ENCODE results near the gene POLR2C. TPM values are rescaled to one million over a fixed set of nuclear protein-coding genes. Genes with fewer than 3 reads are reported as not detected.

POLR2C gene
- total RNA-seq, 2 experiments from 2014 or later: 52.3 to 101 TPM

DNA sequence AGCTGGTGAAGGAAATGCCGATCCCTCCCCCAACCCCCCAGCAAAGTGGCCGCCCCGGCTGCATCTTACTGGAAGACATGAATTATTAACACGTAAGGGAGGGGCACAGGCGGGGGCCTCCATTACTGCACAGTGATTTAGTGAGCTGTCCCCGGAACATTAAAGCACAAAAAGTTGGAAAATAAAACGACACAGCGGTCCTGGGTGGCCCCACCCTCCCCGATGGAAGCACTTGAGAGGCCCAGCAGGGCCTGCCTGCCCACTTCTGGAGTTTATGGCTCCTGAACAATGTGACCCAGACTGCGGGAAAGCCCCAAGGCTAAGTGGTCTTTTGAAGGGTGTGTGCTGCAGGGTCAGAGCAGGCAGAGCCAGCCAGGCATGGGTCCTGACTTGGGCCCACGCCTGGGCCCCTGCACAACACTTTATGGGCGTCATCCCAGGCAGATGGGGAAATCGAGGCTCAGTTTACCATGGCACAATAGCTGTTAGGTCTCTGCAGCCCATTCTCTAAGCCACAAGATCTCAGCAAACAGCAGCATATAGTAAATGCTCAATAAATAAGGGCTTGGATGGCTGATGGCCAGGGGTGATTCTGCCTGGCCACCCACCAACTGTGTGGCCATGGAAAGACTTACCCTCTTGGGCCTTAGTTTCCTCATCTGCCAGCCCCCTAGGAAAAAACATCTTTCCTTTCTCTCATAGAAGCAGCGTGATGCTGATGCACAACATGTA is 51.1 kb downstream of the POLR2C start:
- ChIA-PET POLR2A (interaction anchor here (0.5 to 1.2 kb wide), 2 partner anchors 9 to 51 kb away, joined by 3 to 6 read pairs; partner anchors contain the start of gene POLR2C), CTCF (ENCODE audit: unreplicated experiment) (interaction anchor here (0.6 to 1.2 kb wide), 2 partner anchors 13 to 94 kb away, joined by 3 read pairs; no protein-coding TSS in a partner anchor)
- no peak overlapping the region for H3K4me3 ChIP-seq (ENCODE audit: low read depth, low read length, poor library complexity, severe bottlenecking)
- H3K36me3 ChIP-seq (ENCODE audit: insufficient read depth, low read length): no peaks in the 10 kb centered on the region
- no peak overlapping the region for H3K4me2 ChIP-seq (ENCODE audit: low read length)
- no peaks in the 10 kb centered on the region for H3K79me2 ChIP-seq (ENCODE audit: insufficient read depth, low read depth, low read length)
- TF ChIP-seq, protein P1, sequence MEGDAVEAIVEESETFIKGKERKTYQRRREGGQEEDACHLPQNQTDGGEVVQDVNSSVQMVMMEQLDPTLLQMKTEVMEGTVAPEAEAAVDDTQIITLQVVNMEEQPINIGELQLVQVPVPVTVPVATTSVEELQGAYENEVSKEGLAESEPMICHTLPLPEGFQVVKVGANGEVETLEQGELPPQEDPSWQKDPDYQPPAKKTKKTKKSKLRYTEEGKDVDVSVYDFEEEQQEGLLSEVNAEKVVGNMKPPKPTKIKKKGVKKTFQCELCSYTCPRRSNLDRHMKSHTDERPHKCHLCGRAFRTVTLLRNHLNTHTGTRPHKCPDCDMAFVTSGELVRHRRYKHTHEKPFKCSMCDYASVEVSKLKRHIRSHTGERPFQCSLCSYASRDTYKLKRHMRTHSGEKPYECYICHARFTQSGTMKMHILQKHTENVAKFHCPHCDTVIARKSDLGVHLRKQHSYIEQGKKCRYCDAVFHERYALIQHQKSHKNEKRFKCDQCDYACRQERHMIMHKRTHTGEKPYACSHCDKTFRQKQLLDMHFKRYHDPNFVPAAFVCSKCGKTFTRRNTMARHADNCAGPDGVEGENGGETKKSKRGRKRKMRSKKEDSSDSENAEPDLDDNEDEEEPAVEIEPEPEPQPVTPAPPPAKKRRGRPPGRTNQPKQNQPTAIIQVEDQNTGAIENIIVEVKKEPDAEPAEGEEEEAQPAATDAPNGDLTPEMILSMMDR (conservative IDR thresholded peaks at IDR 0.05; ENCODE audit: low read length): no peak
- TF ChIP-seq EZH2phosphoT487 (IDR thresholded peaks at IDR 0.05; ENCODE audit: borderline replicate concordance, low read depth, low read length): no peak
- H4K20me1 ChIP-seq (ENCODE audit: insufficient read depth, low read length): no peaks in the 10 kb centered on the region
- no peak for DNase-seq (ENCODE audit: low spot score)
- H3K27ac ChIP-seq (ENCODE audit: low read depth, low read length, poor library complexity, severe bottlenecking): no peak overlapping the region
- no peaks in the 10 kb centered on the region for H3K9me2 ChIP-seq (ENCODE audit: insufficient read depth, low read length)
- no peak overlapping the region for H2AFZ ChIP-seq (ENCODE audit: low read length)
- intact Hi-C loops (cut with micrococcal nuclease; ENCODE audit: unreplicated experiment): no loop called here
- no peaks in the 10 kb centered on the region for H3K4me1 ChIP-seq (ENCODE audit: insufficient read depth, low read length, poor library complexity, severe bottlenecking)
- no TSS peak for BruUV-seq (replicated peaks)
- no peaks in the 10 kb centered on the region for H3K9me3 ChIP-seq (ENCODE audit: low read length)

DNA sequence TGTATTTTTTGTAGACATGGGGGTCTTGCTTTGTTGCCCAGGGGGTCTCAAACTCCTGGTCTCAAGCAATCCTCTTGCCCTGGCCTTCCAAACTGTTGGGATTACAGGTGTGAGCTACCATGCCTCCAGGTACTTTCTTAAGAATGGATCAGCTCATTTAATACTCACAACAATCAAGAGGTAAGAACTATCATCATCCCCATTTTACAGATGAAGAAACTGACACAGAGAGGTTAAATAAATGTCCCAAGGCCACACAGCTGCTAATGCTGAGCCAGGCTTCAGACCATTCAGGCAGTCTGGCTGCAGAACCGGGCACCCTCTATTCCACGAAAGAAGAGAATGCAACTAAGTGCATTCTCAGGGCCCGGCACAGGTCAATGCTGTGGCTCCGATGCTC is 51.9 kb downstream of the POLR2C start:
- no peak for TF ChIP-seq EZH2phosphoT487 (IDR thresholded peaks at IDR 0.05; ENCODE audit: borderline replicate concordance, low read depth, low read length)
- TF ChIP-seq, protein P1 (conservative IDR thresholded peaks at IDR 0.05; ENCODE audit: low read length): no peak
- Histone ChIP-seq H2AFZ (ENCODE audit: low read length) (no peak overlapping the region), H3K9me3 (ENCODE audit: low read length) (no peaks in the 10 kb centered on the region), H4K20me1 (ENCODE audit: insufficient read depth, low read length) (no peaks in the 10 kb centered on the region), H3K4me2 (ENCODE audit: low read length) (no peak overlapping the region), H3K9me2 (ENCODE audit: insufficient read depth, low read length) (no peaks in the 10 kb centered on the region), H3K27ac (ENCODE audit: low read depth, low read length, poor library complexity, severe bottlenecking) (no peak overlapping the region), H3K79me2 (ENCODE audit: insufficient read depth, low read depth, low read length) (no peaks in the 10 kb centered on the region), H3K4me3 (ENCODE audit: low read depth, low read length, poor library complexity, severe bottlenecking) (no peak overlapping the region), H3K4me1 (ENCODE audit: insufficient read depth, low read length, poor library complexity, severe bottlenecking) (no peaks in the 10 kb centered on the region), H3K36me3 (ENCODE audit: insufficient read depth, low read length) (no peaks in the 10 kb centered on the region)
- intact Hi-C loops (cut with micrococcal nuclease; ENCODE audit: unreplicated experiment): no loop called here
- BruUV-seq (replicated peaks): no TSS peak
- no peak for DNase-seq (ENCODE audit: low spot score)
- ChIA-PET CTCF (ENCODE audit: unreplicated experiment) (interaction anchor here (0.6 kb wide), 1 partner anchor 13 kb away, joined by 3 read pairs; no protein-coding TSS in a partner anchor), POLR2A (interaction anchor here (0.5 to 1.2 kb wide), 2 partner anchors 8 to 52 kb away, joined by 3 to 6 read pairs; partner anchors contain the start of gene POLR2C)

Measured in OCI-LY7 (cell line).